ENCODE results near the gene ZFP36L2. TPM values are rescaled to one million over a fixed set of nuclear protein-coding genes. Genes with fewer than 3 reads are reported as not detected.

ZFP36L2 gene
- total RNA-seq, 6 experiments from 2014 or later = 20.8 to 50.0 (median 33.6) TPM

DNA sequence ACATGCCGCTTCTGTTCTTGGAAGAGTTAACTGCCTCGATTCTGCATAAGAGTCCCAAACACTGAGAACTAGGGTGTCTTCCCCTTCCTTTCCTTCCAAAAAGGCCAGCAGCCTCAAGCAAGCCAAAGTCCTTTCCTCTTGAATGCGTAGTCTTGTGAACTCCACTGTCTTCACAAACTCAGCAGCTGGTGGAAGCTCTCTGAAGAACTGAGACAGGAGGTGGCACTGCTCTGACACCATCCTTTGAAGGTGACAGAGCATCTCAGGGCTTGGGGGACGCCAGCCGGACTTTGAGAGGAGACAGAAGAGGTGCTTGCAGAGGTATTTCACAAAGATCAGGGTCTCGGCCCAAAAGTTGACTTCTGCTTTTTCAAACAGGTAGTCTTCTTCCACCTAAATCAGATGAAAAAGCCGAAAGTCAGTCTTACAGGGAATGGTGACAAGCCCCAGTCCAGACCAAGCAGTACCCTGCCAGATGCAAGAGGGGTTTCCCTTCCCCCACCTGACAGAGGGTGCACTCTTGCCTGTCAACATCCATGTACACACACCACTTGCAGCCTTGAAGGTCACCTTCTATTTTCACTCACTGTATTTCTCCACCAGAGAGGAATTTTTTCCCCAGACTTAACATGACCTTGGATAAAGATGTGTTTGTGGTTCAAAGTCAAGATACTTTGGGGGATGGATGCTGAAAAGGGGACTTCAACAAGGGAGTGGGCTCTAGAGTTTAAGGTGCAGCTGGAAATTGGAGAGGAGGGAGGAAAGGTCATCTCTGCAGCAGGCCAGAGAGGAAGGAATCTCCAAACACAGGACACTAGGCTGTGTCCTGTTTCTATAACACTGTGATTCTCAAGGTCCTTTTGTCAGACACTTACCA lies 4.8 kb upstream of the ZFP36L2 start:
- no peak for ATAC-seq
- H3K9me3 ChIP-seq = no peaks in the 10 kb centered on the region
- H3K4me1 ChIP-seq = peaks cover 0 to 20% (median 13%) of the 10 kb centered on the region in 4 donors
- DNase-seq = no peak
- H3K27me3 ChIP-seq = no peaks in the 10 kb centered on the region
- TF ChIP-seq, protein P1, sequence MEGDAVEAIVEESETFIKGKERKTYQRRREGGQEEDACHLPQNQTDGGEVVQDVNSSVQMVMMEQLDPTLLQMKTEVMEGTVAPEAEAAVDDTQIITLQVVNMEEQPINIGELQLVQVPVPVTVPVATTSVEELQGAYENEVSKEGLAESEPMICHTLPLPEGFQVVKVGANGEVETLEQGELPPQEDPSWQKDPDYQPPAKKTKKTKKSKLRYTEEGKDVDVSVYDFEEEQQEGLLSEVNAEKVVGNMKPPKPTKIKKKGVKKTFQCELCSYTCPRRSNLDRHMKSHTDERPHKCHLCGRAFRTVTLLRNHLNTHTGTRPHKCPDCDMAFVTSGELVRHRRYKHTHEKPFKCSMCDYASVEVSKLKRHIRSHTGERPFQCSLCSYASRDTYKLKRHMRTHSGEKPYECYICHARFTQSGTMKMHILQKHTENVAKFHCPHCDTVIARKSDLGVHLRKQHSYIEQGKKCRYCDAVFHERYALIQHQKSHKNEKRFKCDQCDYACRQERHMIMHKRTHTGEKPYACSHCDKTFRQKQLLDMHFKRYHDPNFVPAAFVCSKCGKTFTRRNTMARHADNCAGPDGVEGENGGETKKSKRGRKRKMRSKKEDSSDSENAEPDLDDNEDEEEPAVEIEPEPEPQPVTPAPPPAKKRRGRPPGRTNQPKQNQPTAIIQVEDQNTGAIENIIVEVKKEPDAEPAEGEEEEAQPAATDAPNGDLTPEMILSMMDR (IDR thresholded peaks at IDR 0.05) = no peak
- TF ChIP-seq POLR2A (IDR thresholded peaks at IDR 0.05) = no peak
- WGBS (ENCODE audit: insufficient coverage, low coverage, low lambda C conversion rate, missing lambda C conversion rate) = 82% methylated on average over 5 of the region's 7 CpGs
- no peak overlapping the region for H3K27ac ChIP-seq
- intact Hi-C loops (cut with DNase I) = loop anchor here in 1 of 2 donors (10.0 kb wide), 4 partner anchors 254 to 396 kb away; no protein-coding TSS in a partner anchor
- H3K36me3 ChIP-seq = no peaks in the 10 kb centered on the region
- H3K4me3 ChIP-seq = no peak overlapping the region

DNA sequence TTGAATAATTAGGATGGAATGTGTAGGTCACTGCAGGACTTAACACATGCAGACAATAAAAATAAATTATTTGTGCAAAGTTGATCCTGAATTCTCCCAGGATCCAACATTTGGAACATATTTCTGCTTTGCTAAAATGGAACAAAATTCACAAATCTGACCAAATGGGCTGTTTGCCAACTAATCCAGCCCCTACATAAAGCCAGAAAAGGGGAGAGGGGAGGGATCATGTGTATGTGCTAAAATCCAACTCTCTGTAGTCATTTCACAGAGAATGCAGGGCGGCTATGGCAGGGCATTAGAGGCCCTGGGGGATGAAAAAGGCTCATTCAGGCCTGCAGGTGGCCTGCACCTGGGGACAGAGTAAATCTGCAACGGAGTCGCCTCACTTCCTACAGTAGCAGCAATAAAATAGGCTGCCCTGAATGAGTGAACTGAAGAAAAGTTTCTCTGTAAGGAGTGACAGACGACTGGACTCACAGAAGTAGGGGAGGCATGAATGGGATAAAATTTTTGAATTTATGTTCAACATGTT lies 4.0 kb upstream of the ZFP36L2 start:
- Histone ChIP-seq H3K27ac (no peak overlapping the region), H3K36me3 (peaks cover 0 to under 1% (median 0%) of the 10 kb centered on the region in 4 donors), H3K9me3 (no peaks in the 10 kb centered on the region), H3K27me3 (no peaks in the 10 kb centered on the region), H3K4me3 (no peak overlapping the region), H3K4me1 (peaks cover 0 to 20% (median 13%) of the 10 kb centered on the region in 4 donors)
- ATAC-seq (no peak), DNase-seq (no peak)
- intact Hi-C loops (cut with DNase I) = loop anchor here in 1 of 2 donors (10.0 kb wide), 4 partner anchors 254 to 396 kb away; no protein-coding TSS in a partner anchor
- no peak for TF ChIP-seq POLR2A (IDR thresholded peaks at IDR 0.05)
- TF ChIP-seq, protein P1 (IDR thresholded peaks at IDR 0.05) = no peak
- 89% methylated on average over 4 of the region's 4 CpGs for WGBS (ENCODE audit: insufficient coverage, low coverage, low lambda C conversion rate, missing lambda C conversion rate)

DNA sequence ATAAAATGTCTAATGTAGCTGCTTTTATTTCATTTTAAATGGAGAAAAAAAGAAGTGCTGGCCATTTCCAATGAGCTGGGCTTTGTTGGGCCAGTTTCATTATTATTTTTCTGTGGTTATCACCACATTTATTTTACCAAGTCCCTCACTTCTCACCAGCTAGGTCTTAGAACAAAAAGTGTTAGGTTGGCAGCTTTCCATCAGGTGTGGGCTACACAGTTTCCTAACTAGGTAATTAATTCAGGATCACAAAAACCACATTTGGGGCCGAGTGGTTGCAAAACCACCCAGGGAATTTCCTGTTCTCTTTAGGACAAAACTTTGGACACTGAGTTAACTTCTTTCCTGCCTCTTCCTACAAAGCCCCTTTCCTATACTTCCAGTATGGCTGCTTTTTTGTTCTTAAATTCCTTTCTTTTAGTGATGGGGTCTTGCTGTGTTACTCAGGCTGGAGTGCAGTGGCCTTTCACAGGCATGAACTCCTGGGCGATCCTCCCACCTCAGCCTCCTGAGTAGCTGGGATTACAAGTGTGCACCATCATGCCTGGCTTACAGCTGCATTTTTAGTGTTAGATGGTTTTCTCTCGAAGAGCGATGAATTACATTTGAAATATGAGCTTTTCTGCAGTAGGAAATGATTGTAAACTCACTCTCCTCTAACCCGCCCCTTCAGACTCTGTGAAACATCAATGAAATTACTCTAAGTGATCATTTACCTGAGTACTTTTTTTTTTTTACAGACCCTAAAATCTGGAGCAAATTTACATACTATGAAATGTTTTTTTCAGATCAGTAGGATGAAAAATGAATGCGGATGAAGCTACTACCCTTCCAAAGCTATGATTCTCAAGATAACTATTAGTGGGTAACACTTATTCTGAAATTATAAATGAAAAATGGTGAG lies 2.6 kb upstream of the ZFP36L2 start:
- H3K9me3 ChIP-seq = no peaks in the 10 kb centered on the region
- intact Hi-C loops (cut with DNase I) = loop anchor here (10.0 kb wide), 3 partner anchors 64 to 254 kb away; no protein-coding TSS in a partner anchor
- peaks cover 0 to 20% (median 13%) of the 10 kb centered on the region in 4 donors for H3K4me1 ChIP-seq
- no peak for ATAC-seq
- TF ChIP-seq POLR2A (IDR thresholded peaks at IDR 0.05) = no peak
- TF ChIP-seq, protein P1 (IDR thresholded peaks at IDR 0.05) = no peak
- 25% methylated on average over 6 of the region's 6 CpGs for WGBS (ENCODE audit: insufficient coverage, low coverage, low lambda C conversion rate, missing lambda C conversion rate)
- DNase-seq = peak in 1 of 3 donors; percentile 31
- no peak overlapping the region for H3K4me3 ChIP-seq
- peaks cover 0 to 15% (median 3%) of the 10 kb centered on the region in 4 donors for H3K36me3 ChIP-seq
- no peaks in the 10 kb centered on the region for H3K27me3 ChIP-seq
- H3K27ac ChIP-seq = peak overlapping the region; percentile 97 to 98 (median 98)

DNA sequence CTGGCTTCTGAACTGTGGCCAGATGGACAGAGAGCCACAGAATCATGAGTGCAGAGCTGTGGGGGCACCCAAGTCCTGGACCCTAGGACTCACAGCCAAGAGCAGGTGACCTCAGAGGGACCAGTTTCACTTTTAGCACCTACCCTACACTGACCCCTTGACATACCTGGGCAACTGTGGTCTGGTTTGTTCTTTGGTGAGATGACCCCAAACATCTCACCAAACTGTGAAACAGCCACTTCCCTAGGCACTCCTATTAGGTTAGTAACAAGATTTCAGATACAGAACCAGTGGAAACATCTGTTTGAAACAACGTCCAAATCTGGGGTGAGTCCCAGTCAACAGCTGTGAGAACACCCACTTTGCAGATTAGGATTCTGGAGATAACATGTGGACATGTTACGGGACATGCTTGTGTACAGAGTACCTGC lies 1.9 kb upstream of the ZFP36L2 start:
- Histone ChIP-seq H3K4me3 (no peak overlapping the region), H3K4me1 (peaks cover 0 to 24% (median 13%) of the 10 kb centered on the region in 4 donors), H3K27ac (peak overlapping the region; percentile 97 to 98 (median 98)), H3K9me3 (no peaks in the 10 kb centered on the region), H3K36me3 (peaks cover 0 to 21% (median 4%) of the 10 kb centered on the region in 4 donors), H3K27me3 (no peaks in the 10 kb centered on the region)
- DNase-seq (peak in 1 of 3 donors; percentile 50), ATAC-seq (no peak)
- WGBS (ENCODE audit: insufficient coverage, low coverage, low lambda C conversion rate, missing lambda C conversion rate) = 18% methylated on average over 2 of the region's 2 CpGs
- intact Hi-C loops (cut with DNase I) = loop anchor here (10.0 kb wide), 3 partner anchors 64 to 254 kb away; no protein-coding TSS in a partner anchor
- TF ChIP-seq, protein P1 (IDR thresholded peaks at IDR 0.05) = no peak
- no peak for TF ChIP-seq POLR2A (IDR thresholded peaks at IDR 0.05)

Measured in right lobe of liver (tissue), 6 donors.